Erythroblast (primary cell): ENCODE data around the gene C6orf89.

Experiments used
- DNase-seq, 2 experiments: peaks; one replicate each; lab custom pipeline; 2025; lab: John Stamatoyannopoulos, UW
- GATA1 ChIP-seq: IDR thresholded peaks from 2 replicates; pipeline ENCODE4 v1.6.1; 2011; ENCODE audit warnings: low read depth, mild to moderate bottlenecking, control low read depth, low read length, moderate library complexity
- POLR2A ChIP-seq: IDR thresholded peaks from 2 replicates; pipeline ENCODE4 v1.6.1; 2011; ENCODE audit warnings: mild to moderate bottlenecking, low read length

Gene C6orf89

DNA sequence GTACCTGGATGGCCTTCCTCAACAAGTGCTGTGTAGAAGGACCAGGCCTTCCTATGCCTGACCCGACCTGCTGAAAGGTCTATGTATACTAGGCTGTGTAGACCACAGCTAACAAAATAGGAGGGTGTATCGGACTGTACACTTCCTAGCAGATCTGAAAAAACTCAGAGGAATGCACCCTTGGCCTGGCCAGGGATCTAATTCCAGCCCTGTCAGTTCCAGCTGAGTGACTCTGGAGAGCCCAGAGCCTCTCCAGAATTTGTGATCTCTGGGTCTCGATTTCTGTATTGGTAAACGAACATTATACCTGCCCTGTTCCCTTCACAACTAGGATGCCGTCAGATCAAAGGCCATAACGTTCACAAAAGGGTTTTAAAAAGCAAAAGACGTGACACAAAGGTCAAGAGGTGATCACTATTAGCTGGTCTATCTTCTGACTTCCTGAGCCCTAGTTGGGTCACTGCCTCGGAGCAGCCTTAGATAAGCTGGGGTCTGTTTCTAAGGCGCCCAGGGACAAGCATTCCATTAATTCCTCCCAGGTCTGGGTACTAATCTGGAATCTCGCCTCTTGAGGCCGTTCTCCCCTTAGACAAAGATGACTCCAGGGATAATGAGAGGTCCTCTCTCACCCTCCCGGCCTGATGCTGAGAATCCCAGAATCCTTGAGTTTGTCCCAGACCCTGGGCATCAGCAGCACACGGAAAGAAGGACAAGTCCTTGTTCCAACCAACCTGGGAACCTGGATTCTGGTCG lies 86.3 kb downstream of the C6orf89 start:
- TF ChIP-seq GATA1 (no peak), POLR2A (no peak)
- no peak for DNase-seq

DNA sequence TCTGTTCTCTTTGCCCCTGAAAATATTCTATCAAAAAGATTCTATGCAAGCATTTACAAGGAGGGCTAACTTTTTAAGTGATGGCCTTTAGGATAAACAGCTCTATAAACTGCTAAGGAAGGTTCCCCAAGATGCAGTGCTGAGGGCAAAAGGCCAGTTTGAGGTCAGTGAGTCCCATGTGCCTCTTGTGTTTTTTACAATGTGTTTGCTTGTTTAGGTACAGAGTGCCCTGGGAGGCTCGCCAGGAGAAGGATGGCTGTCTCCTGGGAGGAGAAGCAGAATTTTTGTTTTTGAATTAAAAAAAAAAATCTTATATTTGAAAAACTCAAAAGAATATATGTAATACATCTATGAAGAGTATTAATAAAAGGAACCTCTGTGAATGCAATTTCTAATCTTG lies 87.4 kb downstream of the C6orf89 start:
- TF ChIP-seq GATA1 (no peak), POLR2A (no peak)
- DNase-seq = no peak

DNA sequence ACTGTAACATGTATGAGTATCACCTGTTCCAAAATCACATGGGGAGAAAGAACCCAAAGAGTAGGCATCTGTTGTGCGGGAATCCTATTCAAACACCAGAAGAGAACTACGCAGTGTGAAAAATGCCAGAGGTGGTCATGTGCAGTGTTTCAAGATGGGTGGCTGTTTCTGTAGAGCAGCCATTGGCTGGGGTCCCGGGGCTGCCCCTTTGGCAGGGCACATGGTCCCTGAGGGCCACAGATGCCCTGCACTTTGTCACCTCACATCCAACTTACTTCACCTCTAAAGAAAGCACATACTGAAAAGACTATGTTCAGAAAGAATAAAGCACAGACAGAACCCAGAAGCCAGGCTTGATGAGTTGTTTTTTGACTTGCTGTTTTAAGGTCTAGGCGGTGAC lies 87.9 kb downstream of the C6orf89 start:
- no peak for TF ChIP-seq POLR2A
- TF ChIP-seq GATA1 = no peak
- no peak for DNase-seq

DNA sequence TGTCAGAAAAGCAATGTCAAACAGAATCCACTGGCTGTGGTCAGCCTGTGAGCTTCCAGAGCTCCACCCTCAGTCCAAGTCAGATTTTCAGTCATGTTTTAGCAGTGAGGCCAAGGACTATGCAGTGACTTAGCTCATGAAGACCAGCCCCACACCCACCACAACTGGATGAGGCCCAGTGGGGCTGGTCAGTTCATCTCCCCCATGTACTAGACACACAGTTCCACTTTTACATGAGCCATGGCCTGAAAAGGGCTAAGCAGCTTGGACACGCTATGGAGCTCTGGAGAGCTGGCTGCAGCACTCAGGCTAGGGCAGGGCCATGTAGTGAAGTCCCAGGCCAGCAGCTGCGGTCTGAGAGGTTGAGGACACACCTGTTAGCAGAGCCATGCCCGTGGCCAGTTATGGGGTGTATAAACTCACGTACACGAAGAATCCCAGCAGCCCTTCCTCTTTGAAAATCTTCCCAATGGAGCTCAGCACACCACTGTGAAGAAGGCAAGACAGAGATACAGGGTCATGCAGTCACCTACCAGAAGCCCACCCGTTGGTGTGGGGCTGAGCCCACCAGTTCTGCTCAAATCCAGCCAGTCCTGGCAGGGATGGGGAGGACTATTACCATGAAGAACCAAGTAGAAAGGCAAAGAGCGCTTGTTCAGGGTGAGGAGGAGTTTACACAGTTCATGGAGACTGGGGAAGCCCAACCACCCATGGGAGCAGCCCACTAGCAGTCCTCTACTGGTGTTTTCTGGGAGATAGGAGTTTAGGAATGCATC lies 89.7 kb downstream of the C6orf89 start:
- no peak for TF ChIP-seq GATA1
- TF ChIP-seq POLR2A = no peak
- no peak for DNase-seq

DNA sequence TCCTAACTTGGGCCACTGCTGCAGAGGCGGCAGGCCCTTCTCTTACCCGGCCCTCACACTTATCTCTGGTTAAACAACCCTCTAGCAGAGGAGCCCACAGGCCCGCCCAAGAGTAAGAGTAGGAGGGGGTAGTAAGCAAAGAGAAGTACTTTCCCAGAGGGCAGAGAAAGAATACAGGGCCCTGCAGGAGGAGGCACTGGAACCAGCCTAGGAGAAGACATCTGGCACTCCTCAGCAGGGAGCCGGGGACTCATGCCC lies 90.2 kb downstream of the C6orf89 start:
- TF ChIP-seq POLR2A = no peak
- TF ChIP-seq GATA1 = no peak

DNA sequence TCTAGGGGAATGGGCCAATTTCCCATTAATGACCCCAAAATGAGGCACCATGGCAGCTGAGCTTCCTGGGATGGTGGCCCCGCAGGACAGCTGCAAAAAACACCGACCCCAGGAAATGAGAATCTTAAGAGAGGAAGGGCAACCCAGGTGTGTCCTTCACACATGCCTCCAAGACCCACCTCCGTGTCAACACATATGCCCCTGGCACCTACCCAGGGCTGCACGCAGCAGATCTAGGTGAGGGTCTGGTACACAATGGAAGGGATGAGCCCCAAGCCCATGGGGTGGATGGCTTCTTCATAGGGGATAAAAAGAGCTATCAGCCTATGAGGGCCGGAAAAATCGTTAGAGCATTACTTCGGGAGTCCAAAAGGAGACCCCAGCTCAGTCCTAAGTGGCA lies 90.8 kb downstream of the C6orf89 start:
- TF ChIP-seq POLR2A = no peak
- TF ChIP-seq GATA1 = no peak
- no peak for DNase-seq

More for the DNA sequence above, 90.2 kb downstream of the C6orf89 start:
- DNase-seq = peak; percentile 69 to 79

DNA sequence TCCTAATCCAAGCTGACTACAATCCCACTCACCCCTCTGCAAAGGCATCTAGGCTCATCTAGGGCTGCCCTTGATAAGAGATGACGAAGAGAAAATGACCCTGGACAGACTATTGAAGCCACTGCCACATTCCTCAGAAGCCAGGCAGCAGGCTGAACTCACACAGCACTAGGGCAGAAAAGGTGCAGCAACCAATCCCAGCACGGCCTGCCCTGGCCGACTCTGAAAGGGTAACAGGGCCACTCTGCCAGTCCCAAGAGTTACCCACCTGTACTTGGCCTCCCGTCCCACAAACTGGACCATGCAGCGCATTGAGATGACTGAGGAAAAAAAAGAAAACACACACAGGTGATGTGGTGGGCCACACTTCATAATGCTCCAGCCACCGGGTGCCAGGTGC lies 91.2 kb downstream of the C6orf89 start:
- TF ChIP-seq POLR2A = no peak
- TF ChIP-seq GATA1 = no peak
- no peak for DNase-seq

DNA sequence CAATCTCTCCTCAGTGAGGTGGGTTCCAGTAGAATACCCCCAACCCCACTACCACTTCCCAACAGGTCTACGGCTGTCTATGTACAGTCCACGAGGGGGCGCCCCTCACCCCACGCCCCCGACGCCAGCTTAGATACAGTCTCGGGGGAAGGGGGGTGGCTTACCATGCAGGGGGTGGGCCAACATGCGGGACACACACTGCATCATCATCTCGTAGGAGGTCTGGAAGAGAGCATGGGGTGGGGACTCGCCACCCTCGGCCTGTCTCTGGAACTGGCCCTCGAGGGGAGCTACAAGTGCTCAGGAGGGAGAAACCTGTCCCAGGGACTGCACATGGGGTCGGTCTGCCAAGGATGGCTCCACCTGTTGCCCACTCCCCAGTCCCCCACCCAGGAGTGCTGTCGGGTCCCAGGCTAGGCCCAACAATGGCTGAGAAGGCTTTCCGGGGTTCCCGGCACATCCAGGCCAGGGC lies 91.8 kb downstream of the C6orf89 start:
- TF ChIP-seq GATA1 (no peak), POLR2A (no peak)
- DNase-seq = peak; percentile 49 to 56
